ENCODE measurements around the gene KNDC1.

GRCh38 chr10:133264461-133264860 lies 104.4 kb downstream of the KNDC1 start:
- TF ChIP-seq TAF1 (CRISPR knock-in tag; IDR thresholded peaks at IDR 0.05) = no peak
- TF ChIP-seq FOXJ3 (CRISPR knock-in tag; IDR thresholded peaks at IDR 0.05; ENCODE audit: borderline replicate concordance) = no peak
- no peak for TF ChIP-seq ZNF713 (CRISPR knock-in tag; IDR thresholded peaks at IDR 0.05)
- no peak for TF ChIP-seq TBL1XR1 (IDR thresholded peaks at IDR 0.05; ENCODE audit: borderline replicate concordance, low read length, partially characterized antibody)
- no peak for TF ChIP-seq NCOA2 (CRISPR knock-in tag; IDR thresholded peaks at IDR 0.05)
- TF ChIP-seq, protein P1, sequence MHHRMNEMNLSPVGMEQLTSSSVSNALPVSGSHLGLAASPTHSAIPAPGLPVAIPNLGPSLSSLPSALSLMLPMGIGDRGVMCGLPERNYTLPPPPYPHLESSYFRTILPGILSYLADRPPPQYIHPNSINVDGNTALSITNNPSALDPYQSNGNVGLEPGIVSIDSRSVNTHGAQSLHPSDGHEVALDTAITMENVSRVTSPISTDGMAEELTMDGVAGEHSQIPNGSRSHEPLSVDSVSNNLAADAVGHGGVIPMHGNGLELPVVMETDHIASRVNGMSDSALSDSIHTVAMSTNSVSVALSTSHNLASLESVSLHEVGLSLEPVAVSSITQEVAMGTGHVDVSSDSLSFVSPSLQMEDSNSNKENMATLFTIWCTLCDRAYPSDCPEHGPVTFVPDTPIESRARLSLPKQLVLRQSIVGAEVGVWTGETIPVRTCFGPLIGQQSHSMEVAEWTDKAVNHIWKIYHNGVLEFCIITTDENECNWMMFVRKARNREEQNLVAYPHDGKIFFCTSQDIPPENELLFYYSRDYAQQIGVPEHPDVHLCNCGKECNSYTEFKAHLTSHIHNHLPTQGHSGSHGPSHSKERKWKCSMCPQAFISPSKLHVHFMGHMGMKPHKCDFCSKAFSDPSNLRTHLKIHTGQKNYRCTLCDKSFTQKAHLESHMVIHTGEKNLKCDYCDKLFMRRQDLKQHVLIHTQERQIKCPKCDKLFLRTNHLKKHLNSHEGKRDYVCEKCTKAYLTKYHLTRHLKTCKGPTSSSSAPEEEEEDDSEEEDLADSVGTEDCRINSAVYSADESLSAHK (CRISPR knock-in tag; IDR thresholded peaks at IDR 0.05; ENCODE audit: borderline replicate concordance) = no peak
- no peak for TF ChIP-seq ATF7-NPFF (CRISPR knock-in tag; IDR thresholded peaks at IDR 0.05; ENCODE audit: low read depth)
- TF ChIP-seq EP300 (IDR thresholded peaks at IDR 0.05; ENCODE audit: low read depth in 2 of 2, low read length in 2 of 2) = no peak
- TF ChIP-seq EP300 (CRISPR knock-in tag; IDR thresholded peaks at IDR 0.05; ENCODE audit: borderline replicate concordance) = no peak
- TF ChIP-seq KDM5A (IDR thresholded peaks at IDR 0.05; ENCODE audit: borderline replicate concordance, low read length) = no peak
- TF ChIP-seq, protein P2, sequence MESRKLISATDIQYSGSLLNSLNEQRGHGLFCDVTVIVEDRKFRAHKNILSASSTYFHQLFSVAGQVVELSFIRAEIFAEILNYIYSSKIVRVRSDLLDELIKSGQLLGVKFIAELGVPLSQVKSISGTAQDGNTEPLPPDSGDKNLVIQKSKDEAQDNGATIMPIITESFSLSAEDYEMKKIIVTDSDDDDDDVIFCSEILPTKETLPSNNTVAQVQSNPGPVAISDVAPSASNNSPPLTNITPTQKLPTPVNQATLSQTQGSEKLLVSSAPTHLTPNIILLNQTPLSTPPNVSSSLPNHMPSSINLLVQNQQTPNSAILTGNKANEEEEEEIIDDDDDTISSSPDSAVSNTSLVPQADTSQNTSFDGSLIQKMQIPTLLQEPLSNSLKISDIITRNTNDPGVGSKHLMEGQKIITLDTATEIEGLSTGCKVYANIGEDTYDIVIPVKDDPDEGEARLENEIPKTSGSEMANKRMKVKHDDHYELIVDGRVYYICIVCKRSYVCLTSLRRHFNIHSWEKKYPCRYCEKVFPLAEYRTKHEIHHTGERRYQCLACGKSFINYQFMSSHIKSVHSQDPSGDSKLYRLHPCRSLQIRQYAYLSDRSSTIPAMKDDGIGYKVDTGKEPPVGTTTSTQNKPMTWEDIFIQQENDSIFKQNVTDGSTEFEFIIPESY (CRISPR knock-in tag; IDR thresholded peaks at IDR 0.05) = no peak
- no peak for TF ChIP-seq ZNF326 (CRISPR knock-in tag; IDR thresholded peaks at IDR 0.05; ENCODE audit: borderline replicate concordance)

Data from HepG2 (cell line).